HepG2 (cell line): Measurements from ENCODE around the gene SLC19A1. TPM values are rescaled to one million over a fixed set of nuclear protein-coding genes. Genes with fewer than 3 reads are reported as not detected.
A peak's percentile ranks its signal among the peaks of the same experiment; 100 is the strongest.

Source experiments
- ATF1 ChIP-seq: IDR thresholded peaks from 2 replicates; pipeline ENCODE4 v1.6.1; 2016; ENCODE audit warnings: mild to moderate bottlenecking, control low read depth
- BRF2 ChIP-seq: sonication (generic); formaldehyde crosslinking; IDR thresholded peaks from 2 replicates; pipeline ENCODE4 v1.8.1; 2022; ENCODE audit warnings: mild to moderate bottlenecking, missing genetic modification reagents
- ETV6 ChIP-seq: sonication (generic); formaldehyde crosslinking; conservative IDR thresholded peaks from 2 replicates; pipeline ENCODE4 v1.4.0; 2020; ENCODE audit warnings: missing genetic modification reagents
- FOSL2 ChIP-seq: sonication (generic); formaldehyde crosslinking; IDR thresholded peaks from 2 replicates; pipeline ENCODE4 v1.4.0; 2020; ENCODE audit warnings: missing genetic modification reagents
- GTF2F1 ChIP-seq: fragments of 150-350 bp; IDR thresholded peaks from 2 replicates; pipeline ENCODE4 v1.6.1; 2014; ENCODE audit warnings: low read length
- HOXA5 ChIP-seq: sonication (generic); formaldehyde crosslinking; IDR thresholded peaks from 2 replicates; pipeline ENCODE4 v1.4.0; 2020; ENCODE audit warnings: missing genetic modification reagents
- KLF15 ChIP-seq: sonication (generic); formaldehyde crosslinking; IDR thresholded peaks from 2 replicates; pipeline ENCODE4 v1.8.1; 2023; ENCODE audit warnings: borderline replicate concordance, mild to moderate bottlenecking, inconsistent platforms, missing genetic modification reagents, mixed read lengths
- LRRFIP1 ChIP-seq: sonication (generic); formaldehyde crosslinking; conservative IDR thresholded peaks from 2 replicates; pipeline ENCODE4 v1.4.0; 2020; ENCODE audit warnings: missing genetic modification reagents
- NFE2L2 ChIP-seq: fragments of 150-350 bp; IDR thresholded peaks from 2 replicates; pipeline ENCODE4 v1.6.1; 2014; ENCODE audit warnings: low read length
- PHF20 ChIP-seq: sonication (generic); formaldehyde crosslinking; IDR thresholded peaks from 2 replicates; pipeline ENCODE4 v1.5.0; 2020; ENCODE audit warnings: mild to moderate bottlenecking, missing genetic modification reagents
- RXRB ChIP-seq: IDR thresholded peaks from 2 replicates; pipeline ENCODE4 v1.6.1; 2016; ENCODE audit warnings: borderline replicate concordance, missing genetic modification reagents, missing compliant biosample characterization
- SKI ChIP-seq: fragments of 450-650 bp; IDR thresholded peaks from one replicate; pipeline ENCODE4 v1.6.1; 2018; ENCODE audit warnings: mild to moderate bottlenecking; ENCODE audit not compliant: partially characterized antibody
- SRSF9 ChIP-seq: fragments of 200-400 bp; formaldehyde crosslinking; IDR thresholded peaks from 2 replicates; pipeline ENCODE4 v1.6.1; 2018; ENCODE audit warnings: borderline replicate concordance, mild to moderate bottlenecking, low read depth, low read length; ENCODE audit not compliant: insufficient read depth, poor library complexity, severe bottlenecking
- TARDBP ChIP-seq: sonication (generic); formaldehyde crosslinking; IDR thresholded peaks from 2 replicates; pipeline ENCODE4 v1.8.0; 2022; ENCODE audit warnings: mild to moderate bottlenecking, missing genetic modification reagents
- ZNF207 ChIP-seq: fragments of 450-650 bp; IDR thresholded peaks from 2 replicates; pipeline ENCODE4 v1.6.1; 2016; ENCODE audit warnings: antibody characterized with exemption, borderline replicate concordance
- ZNF296 ChIP-seq: sonication (generic); formaldehyde crosslinking; conservative IDR thresholded peaks from 2 replicates; pipeline ENCODE4 v1.5.0; 2020; ENCODE audit warnings: mild to moderate bottlenecking, missing genetic modification reagents
- ZNF430 ChIP-seq: sonication (generic); formaldehyde crosslinking; IDR thresholded peaks from 2 replicates; pipeline ENCODE4 v1.9.0; 2021; ENCODE audit warnings: mild to moderate bottlenecking, missing genetic modification reagents
- ZNF441 ChIP-seq: sonication (generic); formaldehyde crosslinking; IDR thresholded peaks from 2 replicates; pipeline ENCODE4 v1.7.0; 2021; ENCODE audit warnings: missing genetic modification reagents, borderline replicate concordance
- ZNF580 ChIP-seq: IDR thresholded peaks from 2 replicates; pipeline ENCODE4 v1.6.1; 2016; ENCODE audit warnings: low read depth, borderline replicate concordance
- ZNF776 ChIP-seq: sonication (generic); formaldehyde crosslinking; IDR thresholded peaks from 2 replicates; pipeline ENCODE4 v1.4.0; 2020; ENCODE audit warnings: mild to moderate bottlenecking, missing genetic modification reagents
- ZNF841 ChIP-seq: sonication (generic); formaldehyde crosslinking; IDR thresholded peaks from 2 replicates; pipeline ENCODE4 v1.8.1; 2023; ENCODE audit warnings: missing genetic modification reagents, borderline replicate concordance
- ZSCAN31 ChIP-seq: sonication (generic); formaldehyde crosslinking; IDR thresholded peaks from 2 replicates; pipeline ENCODE4 v1.5.0; 2020; ENCODE audit warnings: low read depth, mild to moderate bottlenecking, missing genetic modification reagents
- polyA plus RNA-seq, 8 experiments: library from polyadenylated mRNA; depleted of rRNA in 3 of 8; stranded (reverse) in 7 of 8; unstranded in 1 of 8; fragments of >200 nt; fragmentation: Illumina TruSeq in 4 of 8; extraction: Trizol in 4 of 8; gene quantifications; 2 replicates each; pipeline versions ENCODE4 v1.2.1 to v1.2.3, GENCODE V29; 2011 to 2016; ENCODE audit warnings: low read depth in 4 of 8, missing spikeins in 1 of 8, mixed read lengths in 1 of 8; ENCODE audit not compliant: insufficient read depth in 1 of 8
- total RNA-seq, 5 experiments: library from RNA; depleted of rRNA; stranded (reverse); fragments of >200 nt; fragmentation: Illumina TruSeq; extraction: Trizol; gene quantifications; 2 replicates each; pipeline ENCODE4 v1.2.3, GENCODE V29; 2016; ENCODE audit warnings: low read depth in 1 of 5
- TF ChIP-seq, protein P1 (sequence below): IDR thresholded peaks from 2 replicates; pipeline ENCODE4 v1.6.1; 2016; ENCODE audit warnings: missing biosample characterization, missing genetic modification reagents, low read depth
- TF ChIP-seq, protein P2 (sequence below): sonication (generic); formaldehyde crosslinking; IDR thresholded peaks from 2 replicates; pipeline ENCODE4 v1.4.0; 2020; ENCODE audit warnings: missing genetic modification reagents

Gene SLC19A1
- total and polyA plus RNA-seq, 2 of the 13 experiments (the other 11 are each of a cell fraction or from before 2014, with no cell fraction given): 21.8 to 23.0 TPM

GRCh38 chr21:45541221-45542039 lies 810 bp downstream of the SLC19A1 start (continued):
- TF ChIP-seq ZNF207 (no peak), ZNF776 (CRISPR knock-in tag) (no peak; the same call in 1 of the 2 replicates), BRF2 (CRISPR knock-in tag) (no peak), FOSL2 (peak; percentile 31; the same call in 1 of the 2 replicates), ETV6 (no peak), SKI (no peak), ZNF441 (CRISPR knock-in tag) (no peak), ZNF580 (CRISPR knock-in tag) (no peak), LRRFIP1 (no peak), PHF20 (CRISPR knock-in tag) (0 out of 2 replicates have a peak, but pooled peaks have one; percentile 22), KLF15 (no peak), GTF2F1 (no peak), NFE2L2 (no peak), ZNF296 (no peak), ZNF430 (CRISPR knock-in tag) (no peak), HOXA5 (CRISPR knock-in tag) (no peak), SRSF9 (no peak), ZNF841 (no peak), ATF1 (CRISPR knock-in tag) (no peak), RXRB (CRISPR knock-in tag) (no peak), TARDBP (CRISPR knock-in tag) (peak; percentile 37; the same call in 1 of the 2 replicates), ZSCAN31 (CRISPR knock-in tag) (no peak)
- TF ChIP-seq, protein P1, sequence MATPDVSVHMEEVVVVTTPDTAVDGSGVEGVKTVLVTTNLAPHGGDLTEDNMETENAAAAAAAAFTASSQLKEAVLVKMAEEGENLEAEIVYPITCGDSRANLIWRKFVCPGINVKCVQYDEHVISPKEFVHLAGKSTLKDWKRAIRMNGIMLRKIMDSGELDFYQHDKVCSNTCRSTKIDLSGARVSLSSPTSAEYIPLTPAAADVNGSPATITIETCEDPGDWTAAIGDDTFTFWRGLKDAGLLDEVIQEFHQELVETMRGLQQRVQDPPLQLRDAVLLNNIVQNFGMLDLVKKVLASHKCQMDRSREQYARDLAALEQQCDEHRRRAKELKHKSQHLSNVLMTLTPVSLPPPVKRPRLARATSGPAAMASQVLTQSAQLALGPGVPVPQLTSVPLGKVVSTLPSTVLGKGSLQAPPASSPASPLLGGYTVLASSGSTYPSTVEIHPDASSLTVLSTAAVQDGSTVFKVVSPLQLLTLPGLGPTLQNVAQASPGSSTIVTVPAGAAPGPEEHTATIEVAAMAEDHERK (CRISPR knock-in tag): no peak
- TF ChIP-seq, protein P2, sequence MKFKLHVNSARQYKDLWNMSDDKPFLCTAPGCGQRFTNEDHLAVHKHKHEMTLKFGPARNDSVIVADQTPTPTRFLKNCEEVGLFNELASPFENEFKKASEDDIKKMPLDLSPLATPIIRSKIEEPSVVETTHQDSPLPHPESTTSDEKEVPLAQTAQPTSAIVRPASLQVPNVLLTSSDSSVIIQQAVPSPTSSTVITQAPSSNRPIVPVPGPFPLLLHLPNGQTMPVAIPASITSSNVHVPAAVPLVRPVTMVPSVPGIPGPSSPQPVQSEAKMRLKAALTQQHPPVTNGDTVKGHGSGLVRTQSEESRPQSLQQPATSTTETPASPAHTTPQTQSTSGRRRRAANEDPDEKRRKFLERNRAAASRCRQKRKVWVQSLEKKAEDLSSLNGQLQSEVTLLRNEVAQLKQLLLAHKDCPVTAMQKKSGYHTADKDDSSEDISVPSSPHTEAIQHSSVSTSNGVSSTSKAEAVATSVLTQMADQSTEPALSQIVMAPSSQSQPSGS (CRISPR knock-in tag): no peak
